ENCODE data around the gene LGR5.
"Not testable (repeated sequence)": the region's sequence is repeated elsewhere in the genome, so short reads cannot be mapped to it uniquely, and the experiment has no call there.

Gene LGR5

GRCh38 chr12:71469258-71469750, 29.7 kb downstream of the LGR5 start:
- Histone ChIP-seq H3K36me3 (ENCODE audit: control insufficient read depth in 1 of 2, insufficient read depth in 2 of 2, low read length in 2 of 2) (no peaks in the 10 kb centered on the region), H3K27me3 (ENCODE audit: control insufficient read depth in 1 of 2, insufficient read depth in 2 of 2, low read length in 2 of 2) (no peaks in the 10 kb centered on the region), H3K4me1 (ENCODE audit: control insufficient read depth in 1 of 2, insufficient read depth in 2 of 2, low read length in 2 of 2) (no peaks in the 10 kb centered on the region), H3K4me3 (ENCODE audit: low read depth in 1 of 2, low read length in 2 of 2) (no peak overlapping the region), H3K27ac (ENCODE audit: low read depth, low read length) (no peak overlapping the region), H3K9me3 (ENCODE audit: control insufficient read depth in 1 of 2, low read length in 2 of 2) (no peaks in the 10 kb centered on the region), H3K9ac (ENCODE audit: low read depth in 1 of 2, low read length in 2 of 2) (no peak overlapping the region)

GRCh38 chr12:71472441-71472911, 32.9 kb downstream of the LGR5 start:
- no peaks in the 10 kb centered on the region for H3K9me3 ChIP-seq (ENCODE audit: control insufficient read depth in 1 of 2, low read length in 2 of 2)
- H3K9ac ChIP-seq (ENCODE audit: low read depth in 1 of 2, low read length in 2 of 2): no peak overlapping the region
- H3K27me3 ChIP-seq (ENCODE audit: control insufficient read depth in 1 of 2, insufficient read depth in 2 of 2, low read length in 2 of 2): no peaks in the 10 kb centered on the region
- H3K4me1 ChIP-seq (ENCODE audit: control insufficient read depth in 1 of 2, insufficient read depth in 2 of 2, low read length in 2 of 2): no peaks in the 10 kb centered on the region
- no peaks in the 10 kb centered on the region for H3K36me3 ChIP-seq (ENCODE audit: control insufficient read depth in 1 of 2, insufficient read depth in 2 of 2, low read length in 2 of 2)
- H3K27ac ChIP-seq (ENCODE audit: low read depth, low read length): no peak overlapping the region
- no peak overlapping the region for H3K4me3 ChIP-seq (ENCODE audit: low read depth in 1 of 2, low read length in 2 of 2)

- no peaks in the 10 kb centered on the region for H3K4me1 ChIP-seq (ENCODE audit: control insufficient read depth in 1 of 2, insufficient read depth in 2 of 2, low read length in 2 of 2)
- no peaks in the 10 kb centered on the region for H3K36me3 ChIP-seq (ENCODE audit: control insufficient read depth in 1 of 2, insufficient read depth in 2 of 2, low read length in 2 of 2)
- no peak overlapping the region for H3K9ac ChIP-seq (ENCODE audit: low read depth in 1 of 2, low read length in 2 of 2)
- no peaks in the 10 kb centered on the region for H3K9me3 ChIP-seq (ENCODE audit: control insufficient read depth in 1 of 2, low read length in 2 of 2)
- no peaks in the 10 kb centered on the region for H3K27me3 ChIP-seq (ENCODE audit: control insufficient read depth in 1 of 2, insufficient read depth in 2 of 2, low read length in 2 of 2)
- no peak overlapping the region for H3K4me3 ChIP-seq (ENCODE audit: low read depth in 1 of 2, low read length in 2 of 2)
- no peak overlapping the region for H3K27ac ChIP-seq (ENCODE audit: low read depth, low read length)
Observed at GRCh38 chr12:71474791-71475190, 35.2 kb downstream of the LGR5 start.

GRCh38 chr12:71475280-71475679, 35.7 kb downstream of the LGR5 start:
- H3K27me3 ChIP-seq (ENCODE audit: control insufficient read depth in 1 of 2, insufficient read depth in 2 of 2, low read length in 2 of 2): no peaks in the 10 kb centered on the region
- no peaks in the 10 kb centered on the region for H3K9me3 ChIP-seq (ENCODE audit: control insufficient read depth in 1 of 2, low read length in 2 of 2)
- no peak overlapping the region for H3K9ac ChIP-seq (ENCODE audit: low read depth in 1 of 2, low read length in 2 of 2)
- H3K4me1 ChIP-seq (ENCODE audit: control insufficient read depth in 1 of 2, insufficient read depth in 2 of 2, low read length in 2 of 2): no peaks in the 10 kb centered on the region
- H3K36me3 ChIP-seq (ENCODE audit: control insufficient read depth in 1 of 2, insufficient read depth in 2 of 2, low read length in 2 of 2): no peaks in the 10 kb centered on the region
- H3K4me3 ChIP-seq (ENCODE audit: low read depth in 1 of 2, low read length in 2 of 2): no peak overlapping the region
- H3K27ac ChIP-seq (ENCODE audit: low read depth, low read length): no peak overlapping the region

- no peaks in the 10 kb centered on the region for H3K4me1 ChIP-seq (ENCODE audit: control insufficient read depth in 1 of 2, insufficient read depth in 2 of 2, low read length in 2 of 2)
- no peak overlapping the region for H3K9ac ChIP-seq (ENCODE audit: low read depth in 1 of 2, low read length in 2 of 2)
- H3K36me3 ChIP-seq (ENCODE audit: control insufficient read depth in 1 of 2, insufficient read depth in 2 of 2, low read length in 2 of 2): no peaks in the 10 kb centered on the region
- H3K9me3 ChIP-seq (ENCODE audit: control insufficient read depth in 1 of 2, low read length in 2 of 2): no peaks in the 10 kb centered on the region
- no peaks in the 10 kb centered on the region for H3K27me3 ChIP-seq (ENCODE audit: control insufficient read depth in 1 of 2, insufficient read depth in 2 of 2, low read length in 2 of 2)
- no peak overlapping the region for H3K27ac ChIP-seq (ENCODE audit: low read depth, low read length)
- no peak overlapping the region for H3K4me3 ChIP-seq (ENCODE audit: low read depth in 1 of 2, low read length in 2 of 2)
Observed at GRCh38 chr12:71476513-71476912, 36.9 kb downstream of the LGR5 start.

GRCh38 chr12:71477609-71478008, 38.0 kb downstream of the LGR5 start:
- H3K4me3 ChIP-seq (ENCODE audit: low read depth in 1 of 2, low read length in 2 of 2): no peak overlapping the region
- no peak overlapping the region for H3K27ac ChIP-seq (ENCODE audit: low read depth, low read length)

GRCh38 chr12:71478270-71478669, 38.7 kb downstream of the LGR5 start:
- Histone ChIP-seq H3K27me3 (ENCODE audit: control insufficient read depth in 1 of 2, insufficient read depth in 2 of 2, low read length in 2 of 2) (no peaks in the 10 kb centered on the region), H3K36me3 (ENCODE audit: control insufficient read depth in 1 of 2, insufficient read depth in 2 of 2, low read length in 2 of 2) (no peaks in the 10 kb centered on the region), H3K27ac (ENCODE audit: low read depth, low read length) (no peak overlapping the region), H3K4me1 (ENCODE audit: control insufficient read depth in 1 of 2, insufficient read depth in 2 of 2, low read length in 2 of 2) (no peaks in the 10 kb centered on the region), H3K9me3 (ENCODE audit: control insufficient read depth in 1 of 2, low read length in 2 of 2) (no peaks in the 10 kb centered on the region), H3K9ac (ENCODE audit: low read depth in 1 of 2, low read length in 2 of 2) (no peak overlapping the region), H3K4me3 (ENCODE audit: low read depth in 1 of 2, low read length in 2 of 2) (no peak overlapping the region)

More at GRCh38 chr12:71477609-71478008, 38.0 kb downstream of the LGR5 start:
- no peaks in the 10 kb centered on the region for H3K9me3 ChIP-seq (ENCODE audit: control insufficient read depth in 1 of 2, low read length in 2 of 2)
- H3K36me3 ChIP-seq (ENCODE audit: control insufficient read depth in 1 of 2, insufficient read depth in 2 of 2, low read length in 2 of 2): no peaks in the 10 kb centered on the region
- no peaks in the 10 kb centered on the region for H3K4me1 ChIP-seq (ENCODE audit: control insufficient read depth in 1 of 2, insufficient read depth in 2 of 2, low read length in 2 of 2)
- no peaks in the 10 kb centered on the region for H3K27me3 ChIP-seq (ENCODE audit: control insufficient read depth in 1 of 2, insufficient read depth in 2 of 2, low read length in 2 of 2)
- no peak overlapping the region for H3K9ac ChIP-seq (ENCODE audit: low read depth in 1 of 2, low read length in 2 of 2)

- no peaks in the 10 kb centered on the region for H3K27me3 ChIP-seq (ENCODE audit: control insufficient read depth in 1 of 2, insufficient read depth in 2 of 2, low read length in 2 of 2)
- no peak overlapping the region for H3K9ac ChIP-seq (ENCODE audit: low read depth in 1 of 2, low read length in 2 of 2)
- H3K4me3 ChIP-seq (ENCODE audit: low read depth in 1 of 2, low read length in 2 of 2): no peak overlapping the region
- H3K4me1 ChIP-seq (ENCODE audit: control insufficient read depth in 1 of 2, insufficient read depth in 2 of 2, low read length in 2 of 2): no peaks in the 10 kb centered on the region
- no peaks in the 10 kb centered on the region for H3K36me3 ChIP-seq (ENCODE audit: control insufficient read depth in 1 of 2, insufficient read depth in 2 of 2, low read length in 2 of 2)
- H3K9me3 ChIP-seq (ENCODE audit: control insufficient read depth in 1 of 2, low read length in 2 of 2): no peaks in the 10 kb centered on the region
- no peak overlapping the region for H3K27ac ChIP-seq (ENCODE audit: low read depth, low read length)
Observed at GRCh38 chr12:71484272-71484905, 44.8 kb downstream of the LGR5 start.

GRCh38 chr12:71490844-71491243, 51.2 kb downstream of the LGR5 start:
- not testable (repeated sequence) for H3K27me3 ChIP-seq (ENCODE audit: control insufficient read depth in 1 of 2, insufficient read depth in 2 of 2, low read length in 2 of 2); H3K27ac ChIP-seq (ENCODE audit: low read depth, low read length); H3K4me1 ChIP-seq (ENCODE audit: control insufficient read depth in 1 of 2, insufficient read depth in 2 of 2, low read length in 2 of 2); H3K9me3 ChIP-seq (ENCODE audit: control insufficient read depth in 1 of 2, low read length in 2 of 2); H3K9ac ChIP-seq (ENCODE audit: low read depth in 1 of 2, low read length in 2 of 2); H3K36me3 ChIP-seq (ENCODE audit: control insufficient read depth in 1 of 2, insufficient read depth in 2 of 2, low read length in 2 of 2); H3K4me3 ChIP-seq (ENCODE audit: low read depth in 1 of 2, low read length in 2 of 2)

- Histone ChIP-seq H3K27me3 (ENCODE audit: control insufficient read depth in 1 of 2, insufficient read depth in 2 of 2, low read length in 2 of 2) (no peaks in the 10 kb centered on the region), H3K9ac (ENCODE audit: low read depth in 1 of 2, low read length in 2 of 2) (no peak overlapping the region), H3K4me3 (ENCODE audit: low read depth in 1 of 2, low read length in 2 of 2) (no peak overlapping the region), H3K9me3 (ENCODE audit: control insufficient read depth in 1 of 2, low read length in 2 of 2) (peaks cover 0 to 7% of the 10 kb centered on the region in 2 donors), H3K4me1 (ENCODE audit: control insufficient read depth in 1 of 2, insufficient read depth in 2 of 2, low read length in 2 of 2) (no peaks in the 10 kb centered on the region), H3K27ac (ENCODE audit: low read depth, low read length) (no peak overlapping the region), H3K36me3 (ENCODE audit: control insufficient read depth in 1 of 2, insufficient read depth in 2 of 2, low read length in 2 of 2) (no peaks in the 10 kb centered on the region)
Observed at GRCh38 chr12:71492604-71493003, 53.0 kb downstream of the LGR5 start.

Data from duodenal mucosa (tissue), 2 donors.